ENCODE results near the gene NOM1.

The NOM1 gene

DNA sequence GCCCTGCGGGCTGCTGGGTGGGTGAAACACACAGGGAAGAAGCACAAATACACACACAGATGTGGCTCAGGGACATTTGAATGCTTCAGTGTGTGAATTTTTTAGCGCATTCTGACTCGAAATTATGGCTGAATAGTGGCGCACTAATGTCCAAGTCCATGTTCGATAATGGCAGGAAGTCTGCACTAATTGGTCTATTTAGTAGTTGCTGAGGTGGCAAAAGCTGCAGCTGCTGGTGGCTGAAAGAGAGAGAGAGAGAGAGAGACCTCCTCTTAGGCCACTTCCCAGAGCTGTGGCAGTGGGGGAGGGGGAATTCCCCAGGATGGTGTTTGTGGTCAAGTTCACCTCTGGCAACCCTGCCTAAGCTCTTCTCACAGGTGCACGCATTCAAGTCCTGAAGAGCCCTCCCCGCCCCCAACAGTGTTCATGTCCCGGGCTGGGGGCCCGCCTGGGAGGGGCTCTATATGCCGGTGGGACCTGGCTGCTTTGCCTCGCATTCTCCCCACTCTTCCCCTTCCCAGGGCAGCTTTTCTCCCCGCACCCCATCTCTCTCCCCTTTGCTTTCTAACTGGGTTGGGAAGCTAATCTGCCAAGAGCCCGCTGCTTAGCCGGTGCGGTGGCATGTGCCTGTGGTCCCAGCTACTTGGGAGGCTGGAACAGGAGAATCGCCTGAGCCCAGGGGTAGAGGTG lies 67.0 kb downstream of the NOM1 start:
- no peak for DNase-seq

DNA sequence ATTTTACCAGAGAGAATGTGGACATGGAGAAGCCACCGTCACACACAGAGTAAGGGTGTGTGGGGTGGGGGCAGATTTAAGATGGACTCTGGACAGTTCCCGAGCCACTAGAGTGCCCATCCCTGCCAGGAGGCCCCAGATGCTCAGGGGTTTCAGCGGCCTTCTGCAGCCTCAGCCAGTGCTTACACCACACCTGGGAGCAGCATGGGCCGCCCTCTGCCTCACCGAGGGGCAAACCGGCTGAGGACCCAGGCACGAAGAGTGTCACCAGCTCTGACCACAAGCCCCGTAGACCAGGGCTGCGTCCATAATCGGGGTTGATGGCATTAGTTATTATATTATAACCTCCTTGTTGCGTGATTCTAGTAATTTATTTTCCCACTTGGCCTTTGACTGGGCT lies 67.6 kb downstream of the NOM1 start:
- no peak for DNase-seq

DNA sequence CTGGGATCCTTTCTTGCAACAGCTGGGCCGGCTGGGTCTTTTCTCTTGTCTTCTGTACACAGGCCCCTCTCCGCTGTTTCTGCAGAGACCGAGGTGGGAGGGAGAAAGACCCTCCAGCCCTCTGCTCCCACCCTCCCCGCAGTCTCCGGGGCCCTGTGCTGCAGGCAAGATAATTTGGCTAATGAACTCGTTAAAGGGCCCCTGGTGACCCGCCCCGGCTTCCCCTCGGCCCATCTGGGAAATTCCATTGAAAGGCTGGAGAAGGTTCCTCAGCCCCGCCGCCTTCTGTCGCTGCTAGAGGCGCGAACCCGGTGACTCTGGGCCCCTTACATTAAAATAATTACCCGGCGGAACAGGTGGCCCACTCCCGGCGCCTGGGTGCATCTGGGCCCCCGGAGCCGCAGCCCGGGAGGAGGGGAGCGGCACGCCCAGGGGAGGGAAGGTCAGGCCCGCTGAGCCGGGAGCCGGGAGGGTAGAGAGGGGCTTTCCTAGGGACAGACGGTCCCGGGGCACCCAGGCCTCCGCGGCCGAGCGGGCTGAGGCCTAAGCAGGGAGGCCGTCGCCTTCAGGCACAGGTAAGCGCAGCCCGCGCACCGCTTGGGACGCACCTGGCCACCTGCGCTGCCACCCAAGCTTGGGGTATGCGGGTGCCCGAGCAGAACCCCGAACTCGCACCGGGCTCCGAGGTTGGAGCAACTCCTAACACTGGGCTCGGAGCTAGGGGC lies 68.3 kb downstream of the NOM1 start:
- DNase-seq, result no peak

DNA sequence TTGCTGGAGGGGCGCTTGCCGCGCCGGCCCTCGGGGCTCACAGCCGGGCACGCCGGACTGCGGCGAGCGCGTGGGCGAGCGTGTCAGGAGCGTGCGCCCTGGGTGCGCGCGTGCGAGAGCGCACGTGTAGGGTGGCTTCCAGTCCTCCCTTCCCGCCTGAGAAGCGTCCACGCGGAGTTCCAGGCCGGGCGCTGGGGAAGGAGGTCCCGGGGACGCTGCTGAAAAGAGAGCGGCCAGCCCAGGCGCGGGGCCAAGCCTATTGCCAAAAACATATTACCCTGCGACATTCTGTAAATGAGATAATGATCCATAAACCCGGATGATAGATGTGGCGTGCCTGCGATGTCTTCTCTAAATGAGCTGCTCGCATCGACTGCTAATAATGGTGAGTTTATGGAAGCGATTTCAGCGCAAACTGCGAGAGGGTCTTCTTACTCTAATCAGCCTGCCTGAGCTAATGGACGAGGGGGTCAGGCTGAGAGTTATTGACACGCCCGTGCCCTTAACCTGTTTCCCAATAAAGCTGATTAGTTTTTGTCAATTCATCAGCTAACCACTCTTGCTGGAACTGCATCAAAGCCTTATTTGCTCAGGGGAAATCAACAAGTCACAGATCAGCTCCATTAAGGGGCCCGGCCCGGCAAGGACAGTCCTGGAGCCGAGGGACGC lies 69.0 kb downstream of the NOM1 start:
- DNase-seq, result no peak

DNA sequence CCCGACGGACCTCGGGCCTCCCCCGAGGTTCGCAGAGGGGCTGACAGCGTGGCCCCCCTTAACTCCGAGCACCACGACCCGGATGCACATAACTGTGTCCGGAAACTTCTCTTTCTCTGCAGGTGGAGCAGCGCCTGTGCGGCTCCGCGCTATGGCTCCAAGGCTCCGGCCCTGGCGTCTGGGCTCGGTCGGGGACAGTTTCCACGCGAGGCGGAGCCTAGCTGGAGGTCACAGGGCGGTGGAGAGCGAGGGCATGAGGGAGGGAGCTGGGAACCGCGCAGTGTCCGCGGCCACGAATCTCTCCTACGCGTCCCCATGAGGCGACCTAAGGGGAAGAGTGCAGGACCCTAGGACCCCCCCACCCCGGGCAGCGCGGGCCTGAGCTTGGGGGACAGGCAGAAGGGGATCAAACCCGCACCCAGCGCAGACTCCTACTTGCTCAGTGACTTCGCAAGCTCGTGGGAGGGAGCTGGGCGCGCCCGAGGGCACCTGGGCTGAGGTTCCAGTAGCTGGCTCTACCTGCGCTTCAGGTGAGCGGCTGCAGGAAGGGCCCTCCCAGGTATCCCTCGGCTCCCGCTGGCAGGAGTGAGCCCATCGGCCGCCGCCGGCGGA lies 69.6 kb downstream of the NOM1 start:
- DNase-seq, result no peak

DNA sequence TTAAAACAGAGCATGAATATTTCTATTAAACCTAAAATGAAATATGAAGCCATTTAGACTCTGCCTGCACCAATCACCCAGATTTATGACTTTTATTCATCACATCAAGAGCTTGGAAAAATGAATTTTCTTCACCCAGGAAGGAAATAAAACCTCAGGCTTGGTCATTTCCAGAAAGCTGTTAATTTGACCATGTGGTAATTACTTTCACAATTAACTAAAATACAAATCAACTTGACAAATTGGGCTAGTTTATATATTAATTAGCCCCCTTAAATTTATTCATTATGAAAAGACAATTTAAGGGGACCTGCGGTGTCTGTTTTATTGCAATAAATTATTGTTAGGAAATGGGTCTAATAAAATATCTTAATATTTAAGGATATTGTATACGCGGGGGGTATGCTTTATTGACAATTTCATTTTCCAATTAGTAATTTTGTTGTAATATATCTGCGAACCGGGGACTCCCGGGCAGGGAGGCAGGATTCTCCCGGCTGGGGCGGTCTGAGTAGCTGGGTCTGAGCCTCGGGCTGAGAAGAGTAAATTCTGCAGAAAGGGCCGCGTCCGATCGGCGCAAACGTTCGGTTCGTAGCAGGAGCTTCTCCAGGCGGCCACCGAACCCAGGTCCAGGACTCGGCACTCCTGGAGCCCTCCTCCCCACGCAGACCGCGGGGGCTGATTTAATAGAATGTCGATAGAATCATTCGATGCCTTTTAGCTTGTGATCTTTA lies 70.4 kb downstream of the NOM1 start:
- DNase-seq, result no peak

DNA sequence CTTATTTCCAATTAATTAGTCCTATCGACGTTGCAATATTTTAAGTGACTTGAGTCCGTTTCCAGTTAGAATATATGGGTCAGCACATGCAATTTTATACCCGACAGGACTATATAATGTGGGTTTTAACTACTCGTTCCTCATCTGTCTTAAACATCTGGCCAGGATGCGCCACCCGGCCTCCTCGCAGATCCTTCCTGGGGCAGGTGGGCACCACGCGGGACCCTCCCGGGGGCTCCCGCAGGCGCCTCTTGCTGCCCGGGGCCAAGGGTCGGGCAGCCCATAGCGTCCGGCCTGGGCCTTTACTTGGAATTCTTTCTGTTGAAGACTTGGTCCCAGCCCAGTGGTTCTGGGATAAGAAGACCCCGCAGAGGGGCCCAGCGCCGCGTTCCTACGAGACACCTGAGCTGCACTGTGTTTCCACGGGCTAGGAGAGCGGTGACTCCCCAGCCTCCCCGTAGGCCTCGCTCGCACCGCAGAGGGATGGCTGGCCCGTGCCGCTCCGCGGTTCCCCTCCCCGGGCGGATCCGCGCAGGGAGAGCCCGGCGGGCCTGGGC lies 71.1 kb downstream of the NOM1 start:
- no peak for DNase-seq

- DNase-seq, result no peak
Measured at GRCh38 chr7:157021071-157021870, 71.8 kb downstream of the NOM1 start.

DNA sequence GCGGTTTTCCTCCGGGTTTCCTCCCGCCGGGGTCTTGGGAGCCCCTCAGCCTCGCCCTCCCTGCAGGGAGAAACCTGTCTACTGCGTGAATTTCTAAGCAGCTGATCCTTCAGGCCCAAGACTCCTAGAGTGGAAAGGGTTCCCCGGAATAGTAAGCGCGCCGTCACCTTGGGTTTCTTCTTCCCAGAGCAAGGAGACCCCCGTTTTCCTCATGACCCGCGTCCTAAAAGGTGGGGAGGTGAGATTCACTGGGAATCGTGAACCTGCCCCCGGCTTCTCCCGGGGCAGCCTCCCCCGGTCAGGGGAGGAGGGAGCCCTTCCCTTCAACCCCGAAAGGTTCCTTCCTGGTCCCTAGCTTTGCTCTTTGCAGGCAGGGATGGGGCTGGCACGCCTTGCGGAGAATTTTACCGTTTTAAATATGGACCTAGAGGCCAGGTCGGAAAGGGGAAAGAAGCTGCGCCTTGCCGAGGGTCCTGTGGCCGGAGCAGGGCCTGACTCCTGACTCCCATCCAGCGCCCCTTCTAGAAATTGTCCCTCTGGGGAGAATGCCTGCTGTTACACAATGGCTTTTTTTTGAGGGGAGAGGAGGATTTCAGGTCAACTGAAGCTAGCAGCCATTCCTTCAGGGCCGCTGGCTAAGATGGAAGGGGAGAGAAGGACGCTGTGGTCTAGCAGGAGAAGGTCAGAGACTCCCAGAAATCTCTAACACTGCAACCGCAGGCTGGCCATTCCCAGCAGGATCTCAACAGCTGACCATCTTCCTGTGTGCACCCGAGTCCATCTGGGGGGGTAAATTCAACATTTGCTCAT lies 72.6 kb downstream of the NOM1 start:
- no peak for DNase-seq
